Stimulated activated CD8-positive, alpha-beta memory T cell treated with anti-CD3 and anti-CD28 coated beads, Interleukin-12 subunit alpha, Interleukin-12 subunit beta, amount 100 ng/mL, for 4 hours (primary cell): Measurements from ENCODE around the gene TBC1D32.
"Not testable (repeated sequence)": the region's sequence is repeated elsewhere in the genome, so short reads cannot be mapped to it uniquely, and the experiment has no call there.

ENCODE experiments used
- DNase-seq: peaks from one replicate; pipeline ENCODE4 v3.0.0-alpha.2; 2020; ENCODE audit warnings: low read depth

TBC1D32 gene

DNA sequence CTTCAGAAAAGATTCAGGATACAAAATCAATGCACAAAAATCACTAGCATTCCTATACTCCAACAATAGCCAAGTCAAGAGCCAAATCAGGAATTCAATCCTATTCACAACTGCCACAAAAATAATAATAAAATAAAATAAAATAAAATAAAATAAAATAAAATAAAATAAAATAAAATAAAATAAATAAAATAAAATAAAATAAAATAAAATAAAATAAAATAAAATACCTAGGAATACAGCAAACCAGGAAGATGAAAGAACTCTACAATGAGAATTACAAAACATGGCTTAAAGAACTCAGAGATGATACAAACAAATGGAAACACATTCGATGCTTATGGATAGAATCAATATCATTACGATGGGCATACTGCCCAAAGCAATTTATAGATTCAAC, 120.9 kb downstream of the TBC1D32 start:
- not testable (repeated sequence) for DNase-seq

DNA sequence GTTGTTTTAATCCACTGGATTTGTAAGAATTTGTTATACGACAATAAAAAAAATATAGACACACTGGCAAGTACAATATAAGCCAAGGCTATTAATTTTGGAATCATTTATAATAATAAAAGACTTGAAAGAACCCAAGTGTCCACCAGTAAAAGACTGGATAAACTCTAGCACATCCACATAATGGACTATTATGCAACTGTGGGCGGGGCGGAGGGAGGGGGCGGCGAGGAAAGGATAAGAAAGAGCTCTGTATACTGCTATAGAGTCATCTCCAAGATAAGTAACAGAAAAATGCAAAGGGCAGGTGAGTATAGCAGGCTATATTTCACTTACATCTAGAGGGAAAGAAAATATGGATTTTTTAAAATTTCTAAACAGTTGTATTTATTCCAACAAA, 123.3 kb downstream of the TBC1D32 start:
- DNase-seq, result no peak

DNA sequence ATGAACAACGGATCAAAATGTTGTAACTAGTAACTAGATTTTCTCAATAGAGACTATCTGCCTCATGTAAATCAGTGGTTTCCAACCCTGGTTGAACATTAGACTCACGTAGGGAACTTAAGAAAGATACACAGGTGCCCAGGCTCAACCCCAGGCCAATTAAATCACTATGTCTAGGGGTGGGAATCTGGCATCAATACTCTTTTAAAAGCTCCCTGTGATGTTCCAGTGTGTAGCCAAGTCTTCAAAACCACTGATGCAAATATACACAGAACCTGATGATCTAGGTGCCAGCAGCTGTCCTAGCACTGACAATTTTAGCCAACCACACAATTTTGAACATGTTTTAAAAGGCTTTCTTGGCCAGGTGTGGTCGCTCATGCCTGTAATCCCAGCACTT, 128.7 kb downstream of the TBC1D32 start:
- DNase-seq, result no peak

DNA sequence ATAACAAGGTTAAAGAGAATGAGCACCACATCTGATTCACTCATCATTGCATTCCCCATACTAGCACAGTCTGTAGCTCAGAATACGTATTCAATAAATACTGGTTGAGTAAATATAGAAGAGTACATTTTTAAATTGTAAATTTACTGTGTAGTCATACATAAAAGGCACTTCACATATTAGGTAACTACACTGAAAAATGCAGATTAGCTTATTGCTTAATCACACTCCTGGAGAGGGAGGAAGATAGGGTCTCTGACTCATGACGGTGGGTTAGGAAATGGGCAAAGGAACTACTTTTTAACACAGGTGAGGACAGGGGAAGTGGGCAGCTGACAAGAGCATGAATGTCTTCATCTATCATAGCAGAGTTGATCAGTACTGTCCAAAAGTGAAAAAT, 133.2 kb downstream of the TBC1D32 start:
- no peak for DNase-seq

DNA sequence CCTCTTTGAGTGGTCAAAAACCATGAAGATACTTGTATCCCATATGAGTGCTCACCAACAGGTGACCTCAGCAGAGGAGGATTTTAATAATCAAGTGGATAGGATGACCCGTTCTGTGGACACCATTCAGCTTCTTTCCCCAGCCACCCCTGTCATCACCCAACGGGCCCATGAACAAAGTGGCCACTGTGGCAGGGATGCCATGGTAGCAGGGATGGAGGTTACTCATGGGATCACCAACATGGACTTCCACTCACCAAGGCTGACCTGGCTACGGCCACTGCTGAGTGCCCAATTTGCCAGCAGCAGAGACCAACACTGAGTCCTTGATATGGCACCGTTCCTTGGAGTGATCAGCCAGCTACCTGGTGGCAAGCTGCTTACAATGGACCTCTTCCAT, 138.2 kb downstream of the TBC1D32 start:
- DNase-seq, result not testable (repeated sequence)

DNA sequence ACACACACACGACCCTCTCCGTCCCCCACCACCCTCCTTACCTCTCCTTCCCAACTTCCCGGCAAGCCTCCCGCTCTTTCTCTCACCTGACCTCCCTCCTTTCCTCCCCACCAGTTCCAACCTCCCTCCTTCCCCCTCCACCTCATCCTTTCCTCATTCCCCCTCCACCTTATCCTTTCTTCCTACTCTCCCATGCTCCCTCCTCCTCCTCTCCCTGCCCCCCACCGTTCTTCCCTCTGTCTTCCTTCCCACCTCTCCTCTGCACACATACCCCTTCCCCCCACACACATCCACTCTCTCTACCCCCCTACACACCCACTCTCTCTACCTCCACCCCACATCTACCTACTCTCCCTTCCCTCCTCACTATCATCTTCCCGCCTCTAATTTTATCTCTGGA, 144.2 kb downstream of the TBC1D32 start:
- DNase-seq, result no peak

DNA sequence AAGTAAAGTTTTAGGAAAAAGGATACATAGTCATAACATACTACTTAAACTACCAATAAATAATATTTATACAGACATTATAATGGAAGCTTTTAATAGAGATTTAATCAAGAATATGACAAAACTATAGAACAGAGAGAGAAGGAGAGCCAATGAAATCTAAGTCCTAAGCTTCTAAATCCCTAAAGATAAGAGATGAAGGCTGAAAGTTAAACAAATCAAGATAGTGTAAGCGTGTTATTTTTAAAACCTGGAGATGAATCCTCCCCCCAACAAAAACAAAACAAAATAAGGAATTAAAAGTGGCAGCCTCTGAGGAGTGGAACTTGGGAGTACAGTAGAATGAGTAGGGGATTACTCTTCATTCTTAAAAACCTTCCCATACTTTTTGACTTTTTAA, 145.9 kb downstream of the TBC1D32 start:
- no peak for DNase-seq

DNA sequence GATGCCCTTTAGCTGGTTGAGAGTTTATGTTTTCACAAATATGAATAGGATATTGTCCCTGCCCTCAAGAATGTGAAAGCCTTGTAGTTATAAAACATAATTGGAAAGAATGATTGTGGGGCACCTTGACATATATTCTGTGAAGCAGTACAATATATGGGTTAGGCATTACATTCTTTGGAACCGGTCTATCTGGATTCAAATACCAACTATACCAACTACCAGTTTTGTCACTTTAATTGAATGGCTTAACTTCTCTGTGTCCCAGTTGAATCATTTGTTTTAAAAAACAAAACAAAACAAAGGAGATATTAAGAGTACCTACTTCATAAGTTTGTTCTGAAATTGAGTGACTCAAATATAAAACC, 146.5 kb downstream of the TBC1D32 start:
- no peak for DNase-seq

DNA sequence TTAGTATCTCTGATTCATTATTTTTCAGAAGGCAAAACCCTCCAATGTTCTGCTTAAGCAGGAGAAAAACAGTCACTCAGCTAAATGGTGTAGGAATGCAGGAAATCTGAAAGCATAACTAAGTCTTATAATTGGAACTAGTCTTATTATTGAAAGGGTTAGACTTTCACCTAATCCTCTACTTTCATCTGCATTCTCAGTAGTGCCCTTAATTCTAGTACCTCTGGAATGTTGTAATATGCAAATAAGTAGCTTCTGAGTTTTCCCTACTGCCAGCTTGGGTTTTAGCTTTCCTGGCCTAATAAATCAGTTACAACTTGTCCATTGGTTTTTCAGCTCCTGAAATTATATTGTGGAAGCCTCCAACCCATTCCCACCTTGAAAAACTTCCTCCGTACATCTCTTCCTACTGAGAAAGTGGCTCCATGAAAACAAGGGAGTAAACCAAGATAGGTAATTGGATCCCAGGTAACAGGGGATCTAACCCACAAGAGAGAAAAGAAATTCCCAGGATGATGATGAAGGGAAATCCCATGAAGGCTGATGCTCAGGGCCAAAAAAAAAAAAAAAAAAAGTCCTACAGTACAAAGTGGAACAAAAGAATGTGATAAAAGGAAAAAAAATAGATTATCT, 147.0 kb downstream of the TBC1D32 start:
- no peak for DNase-seq

DNA sequence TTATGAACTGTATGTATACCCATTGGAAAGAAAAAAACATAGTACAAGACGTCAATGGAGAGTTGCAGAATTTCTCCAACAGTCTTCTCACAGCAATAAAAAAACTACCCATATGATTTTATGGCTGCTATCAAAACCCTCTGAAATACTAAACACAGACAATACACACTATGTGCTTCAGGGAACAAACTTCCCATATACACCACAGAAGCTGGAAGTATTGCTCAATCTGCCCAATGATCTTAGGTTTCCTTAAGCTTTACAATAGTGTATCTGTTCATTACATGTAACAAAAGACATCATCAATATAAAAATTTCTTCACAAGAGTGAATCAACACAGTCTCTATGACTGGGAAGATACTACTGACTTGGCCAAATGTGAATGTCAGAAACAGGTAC, 150.5 kb downstream of the TBC1D32 start:
- DNase-seq, result no peak

DNA sequence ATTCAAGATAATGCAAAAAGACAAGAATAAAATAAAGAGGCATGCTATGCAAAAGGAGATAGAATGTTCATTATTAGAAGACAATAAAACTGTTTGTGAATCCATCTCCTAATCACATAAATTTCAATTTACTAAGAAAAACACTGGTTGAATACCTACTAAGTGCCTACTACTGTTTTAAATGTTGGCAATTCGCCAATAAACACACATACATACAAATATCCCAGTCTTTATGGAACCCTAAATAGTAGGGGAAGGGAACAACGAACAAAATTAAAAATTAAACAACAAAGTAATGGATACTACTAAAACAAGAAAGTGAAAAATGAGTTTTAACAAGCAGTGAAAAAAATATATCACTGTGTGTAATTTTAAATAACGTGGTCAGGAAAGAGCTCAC, 158.5 kb downstream of the TBC1D32 start:
- no peak for DNase-seq

DNA sequence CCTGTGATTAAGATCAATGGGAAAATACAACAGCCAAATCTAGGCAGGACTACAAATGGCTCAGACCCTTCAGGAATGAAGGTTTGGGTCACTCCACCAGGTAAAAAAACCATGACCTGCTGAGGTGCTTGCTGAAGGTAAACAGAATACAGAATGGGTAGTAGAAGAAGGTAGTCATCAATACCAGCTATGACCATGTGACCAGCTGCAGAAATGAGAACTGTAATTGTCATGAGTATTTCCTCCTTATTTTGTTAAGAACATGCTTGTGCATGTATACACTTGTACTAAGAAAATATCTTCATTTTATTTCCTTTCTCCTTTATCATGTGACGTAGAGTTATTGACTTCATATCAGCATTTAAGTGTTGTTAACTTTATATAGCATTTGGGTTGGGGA, 161.8 kb downstream of the TBC1D32 start:
- not testable (repeated sequence) for DNase-seq

DNA sequence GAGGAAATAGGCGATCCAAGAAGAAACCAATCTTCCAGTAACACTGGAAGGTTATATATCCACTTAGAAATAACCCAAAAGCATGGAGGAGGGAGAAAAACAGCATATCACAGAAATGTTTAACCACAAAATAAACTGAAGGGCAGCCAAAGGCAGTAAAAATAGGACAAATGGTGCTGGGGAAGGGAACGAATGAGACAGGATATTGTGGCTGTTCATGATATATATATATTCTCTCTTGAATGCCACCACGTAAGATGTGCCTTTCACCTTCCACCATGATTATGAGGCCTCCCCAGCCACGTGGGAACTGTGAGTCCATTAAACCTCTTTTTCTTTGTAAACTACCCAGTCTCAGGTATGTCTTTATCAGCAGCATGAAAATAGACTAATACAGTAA, 162.4 kb downstream of the TBC1D32 start:
- DNase-seq, result no peak

DNA sequence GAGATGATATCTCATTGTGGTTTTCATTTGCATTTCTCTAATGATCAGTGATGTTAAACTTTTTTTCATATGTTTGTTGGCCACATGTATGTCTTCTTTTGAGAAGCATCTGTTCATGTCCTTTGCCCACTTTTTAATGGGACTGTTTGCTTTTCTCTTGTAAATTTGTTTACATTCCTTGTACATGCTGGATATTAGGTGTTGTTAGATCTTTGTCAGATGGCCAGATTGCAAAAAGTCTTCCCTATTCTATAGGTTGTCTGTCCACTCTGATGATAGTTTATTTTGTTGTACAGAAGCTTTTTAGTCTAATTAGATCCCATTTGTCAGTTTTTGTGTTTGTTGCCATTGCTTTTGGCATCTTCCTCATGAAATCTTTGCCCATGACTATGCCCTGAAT, 172.4 kb downstream of the TBC1D32 start:
- no peak for DNase-seq

DNA sequence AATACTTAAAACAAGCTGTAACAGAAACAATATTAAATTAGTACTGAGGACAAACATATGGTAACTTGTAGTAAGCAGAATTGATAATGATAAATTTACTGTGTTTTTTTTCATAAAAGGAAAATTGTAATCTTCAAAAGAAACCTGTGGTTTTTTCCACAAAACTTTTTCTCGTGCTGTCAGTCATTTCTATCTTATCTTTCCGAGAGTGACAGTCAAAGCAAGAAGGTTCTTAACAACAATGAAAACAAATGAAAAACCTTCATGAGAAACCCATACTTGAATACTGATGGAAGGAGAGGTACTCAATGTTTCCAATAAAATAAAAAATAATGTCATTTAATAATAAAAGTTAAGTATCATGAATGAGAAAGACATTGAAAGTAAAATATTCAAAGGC, 174.0 kb downstream of the TBC1D32 start:
- DNase-seq, result no peak

DNA sequence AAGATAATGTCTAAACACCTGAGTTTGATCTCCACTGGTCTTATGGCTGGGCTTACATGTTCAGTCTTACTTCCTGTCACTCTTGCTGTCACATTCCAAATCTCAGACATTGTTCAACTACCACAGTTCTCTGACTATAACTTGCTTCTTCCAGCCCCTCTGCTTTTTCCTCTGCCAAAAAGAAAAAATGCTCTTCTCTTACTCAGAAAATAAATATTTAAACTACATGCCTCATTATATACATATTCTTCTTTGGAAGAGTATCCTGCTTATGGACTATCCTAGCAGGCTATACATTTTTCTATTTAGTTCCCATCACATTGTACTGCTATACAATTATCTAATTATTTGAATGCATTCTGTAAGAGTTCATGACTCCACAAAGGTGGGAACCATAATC, 175.4 kb downstream of the TBC1D32 start:
- no peak for DNase-seq

DNA sequence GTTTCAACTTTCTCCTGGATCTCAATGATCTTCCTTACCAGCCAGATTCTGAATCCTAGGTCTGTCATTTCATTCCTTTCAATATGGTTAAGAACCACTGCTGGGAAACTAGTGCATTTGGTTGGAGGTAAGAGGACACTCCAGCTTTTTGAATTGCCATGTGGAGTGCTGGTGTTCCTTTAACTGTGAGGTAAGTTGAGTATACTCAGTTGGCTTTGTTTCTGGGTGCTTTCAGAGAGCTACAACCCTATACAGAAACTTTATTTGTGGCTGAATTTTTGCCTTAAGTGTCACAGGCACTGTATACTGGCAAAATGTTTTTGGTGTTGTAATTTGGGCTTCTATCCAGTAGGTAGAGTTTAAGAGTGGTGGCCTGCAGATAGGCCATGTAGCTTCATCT, 175.8 kb downstream of the TBC1D32 start:
- no peak for DNase-seq

DNA sequence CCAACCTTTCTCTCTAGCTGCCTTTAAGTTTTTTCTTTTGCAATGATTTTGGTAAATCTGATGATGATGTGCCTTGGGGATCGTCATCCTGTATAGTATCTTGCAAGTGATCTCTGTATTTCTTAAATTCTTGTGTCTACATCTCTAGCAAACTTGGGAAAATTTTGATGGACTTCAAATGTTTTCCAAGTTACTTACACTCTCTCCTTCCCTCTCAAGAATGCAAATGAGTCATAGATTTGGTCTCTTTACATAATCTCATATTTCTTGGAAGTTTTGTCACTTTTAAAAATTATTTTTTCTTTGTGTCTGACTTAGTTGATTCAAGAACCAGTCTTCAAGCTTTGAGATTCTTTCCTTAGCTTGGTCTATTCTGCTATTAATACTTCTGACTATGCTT, 176.4 kb downstream of the TBC1D32 start:
- no peak for DNase-seq

DNA sequence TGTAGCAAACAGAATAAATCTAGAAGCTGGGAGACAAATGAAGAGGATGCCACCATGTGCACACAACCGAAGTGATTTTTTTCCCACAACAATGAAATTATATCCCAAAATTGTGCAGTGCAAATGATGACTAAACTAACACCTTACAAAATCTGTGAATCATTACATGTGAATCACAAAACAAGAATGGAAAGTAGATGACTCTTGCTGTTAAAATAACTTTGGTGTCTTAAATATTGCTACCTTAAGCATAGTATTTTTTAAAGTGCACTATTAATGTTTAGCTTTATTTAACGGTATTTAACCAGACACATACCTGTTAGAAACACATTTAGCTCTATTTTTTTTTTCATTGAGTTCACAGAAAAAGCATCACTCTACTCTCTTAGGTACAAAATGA, 190.8 kb downstream of the TBC1D32 start:
- DNase-seq, result no peak

DNA sequence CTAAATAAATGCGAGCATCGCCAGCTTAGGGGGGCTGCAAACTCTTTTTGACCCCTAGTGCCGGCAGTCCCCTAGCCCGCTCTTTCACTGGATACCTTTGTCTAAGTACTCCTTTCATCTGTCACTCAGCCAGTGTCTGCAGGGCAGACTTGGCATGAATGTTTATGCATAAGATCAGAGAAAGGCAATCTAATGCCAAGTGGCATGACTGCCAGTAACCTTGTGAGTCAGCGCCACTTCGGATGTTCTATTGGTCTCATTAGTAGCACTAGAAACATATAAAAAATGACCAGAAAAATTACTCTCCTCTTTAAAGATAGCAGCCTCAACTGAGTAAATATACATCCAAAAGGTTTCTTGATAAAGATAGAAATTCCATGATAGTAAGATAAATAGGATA, 192.2 kb downstream of the TBC1D32 start:
- DNase-seq, result no peak

DNA sequence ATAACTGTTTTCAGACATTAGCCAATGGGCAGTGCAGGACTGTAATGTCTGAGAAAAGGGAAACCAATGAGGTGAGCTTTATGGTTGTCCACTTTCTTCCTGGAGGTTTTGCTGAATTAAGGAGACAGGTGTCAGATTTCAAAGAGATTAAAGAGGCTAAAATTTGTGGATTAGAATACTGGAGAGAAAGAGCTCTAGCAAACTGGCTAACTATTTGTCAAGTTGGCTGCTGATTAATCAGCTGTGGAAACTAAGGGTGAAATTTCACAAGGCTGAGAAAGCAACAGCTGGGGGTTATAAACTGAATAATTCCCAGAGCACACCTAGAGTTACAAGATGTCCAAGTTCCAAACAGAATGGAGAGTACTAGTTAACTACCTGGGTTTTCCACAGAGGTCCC, 198.9 kb downstream of the TBC1D32 start:
- no peak for DNase-seq

DNA sequence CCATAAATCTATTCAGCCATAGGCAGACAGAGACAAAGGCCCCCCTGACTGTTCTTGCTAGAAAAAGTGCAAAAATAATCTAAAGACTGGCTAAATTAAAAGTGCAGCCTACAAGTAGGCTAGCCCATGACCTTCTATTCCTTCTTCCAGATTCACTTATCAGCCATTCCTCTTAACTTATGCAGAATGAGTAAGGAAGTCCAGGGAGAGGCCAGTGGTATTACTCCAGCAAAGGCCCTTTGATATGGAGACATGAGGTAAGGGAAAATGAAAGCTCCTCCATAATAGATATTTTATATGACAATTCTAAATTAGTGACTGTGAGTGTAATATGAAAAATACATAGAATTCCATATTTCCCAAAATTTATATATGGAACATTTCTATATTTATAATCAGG, 199.4 kb downstream of the TBC1D32 start:
- DNase-seq, result no peak

DNA sequence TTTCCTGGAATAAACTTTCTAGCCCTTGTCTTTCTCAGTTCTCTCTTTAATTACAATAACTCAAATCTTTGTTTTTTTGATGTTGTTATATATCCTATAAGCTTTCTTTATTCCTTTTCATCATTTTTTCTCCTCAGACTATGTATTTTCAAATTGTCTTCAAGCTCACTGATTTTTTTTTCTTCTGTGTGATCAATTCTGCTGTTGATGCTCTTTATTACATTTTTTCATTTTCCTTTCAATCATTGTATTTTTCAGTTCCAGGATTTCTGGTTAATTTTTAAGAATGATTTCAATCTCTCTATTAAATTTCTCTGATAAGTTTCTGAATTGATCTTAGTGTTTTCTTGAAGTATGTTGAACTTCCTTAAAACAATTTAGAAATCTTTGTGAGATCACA, 209.7 kb downstream of the TBC1D32 start:
- DNase-seq, result no peak

DNA sequence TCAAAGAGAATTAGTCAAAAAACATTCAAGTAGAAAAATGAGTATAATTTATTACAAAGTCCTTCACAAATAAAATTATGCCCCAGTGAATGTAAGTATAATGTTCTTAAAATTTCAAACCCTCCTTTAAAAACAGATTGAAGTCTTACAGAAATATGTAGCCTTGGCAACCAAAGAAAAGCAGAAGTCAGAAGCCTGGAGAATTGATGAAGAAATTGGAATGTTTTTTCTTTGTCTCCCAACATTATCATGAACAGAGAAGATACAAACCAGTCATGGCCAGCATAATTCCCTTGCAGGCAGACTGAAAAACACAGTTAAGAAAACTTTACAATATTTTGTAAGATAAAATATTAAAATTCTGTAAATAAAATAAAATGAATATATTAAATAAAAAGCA, 221.9 kb downstream of the TBC1D32 start:
- no peak for DNase-seq

DNA sequence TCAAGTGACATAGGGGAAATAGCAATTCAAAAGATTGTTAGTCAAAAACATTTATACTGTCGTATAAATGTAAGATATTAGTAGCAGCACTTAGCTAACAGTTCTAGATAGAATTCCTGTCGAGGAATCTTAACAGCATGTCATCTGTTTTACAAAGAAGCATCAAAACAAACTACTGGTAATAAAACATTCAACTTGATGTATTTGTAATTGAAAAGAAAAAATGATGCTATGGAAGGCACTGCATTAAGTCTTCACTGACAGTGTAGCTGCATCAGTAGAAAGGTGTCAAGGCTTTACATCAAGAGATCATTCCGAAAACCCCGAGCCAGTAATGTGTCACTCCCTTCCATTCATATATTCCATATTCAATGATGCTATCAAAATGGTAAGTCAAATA, 223.5 kb downstream of the TBC1D32 start:
- DNase-seq, result no peak
